ENCODE data around the gene ASB9.
"Not testable (repeated sequence)": the region's sequence is repeated elsewhere in the genome, so short reads cannot be mapped to it uniquely, and the experiment has no call there.

ASB9 gene

DNA sequence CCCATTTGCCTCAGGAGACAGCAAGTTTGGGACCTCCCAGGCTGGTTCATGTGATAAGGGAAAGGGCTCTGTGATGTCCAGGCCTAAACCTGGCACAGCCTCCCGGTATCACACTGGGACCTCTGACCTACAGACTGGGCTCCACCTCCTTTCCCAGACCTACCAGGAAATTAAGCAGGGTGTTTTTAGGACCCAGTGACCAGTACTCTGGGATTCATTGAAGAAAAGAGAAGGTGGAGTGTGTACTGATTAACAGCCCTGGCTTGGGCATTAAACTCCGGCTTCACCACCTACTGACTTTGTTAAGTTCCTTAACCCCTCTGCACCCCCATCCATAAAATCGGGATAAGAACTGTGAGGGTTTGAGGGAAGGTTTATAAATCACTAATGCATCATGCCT is 28.6 kb downstream of the ASB9 start:
- no peak for DNase-seq (ENCODE audit: low read depth)

DNA sequence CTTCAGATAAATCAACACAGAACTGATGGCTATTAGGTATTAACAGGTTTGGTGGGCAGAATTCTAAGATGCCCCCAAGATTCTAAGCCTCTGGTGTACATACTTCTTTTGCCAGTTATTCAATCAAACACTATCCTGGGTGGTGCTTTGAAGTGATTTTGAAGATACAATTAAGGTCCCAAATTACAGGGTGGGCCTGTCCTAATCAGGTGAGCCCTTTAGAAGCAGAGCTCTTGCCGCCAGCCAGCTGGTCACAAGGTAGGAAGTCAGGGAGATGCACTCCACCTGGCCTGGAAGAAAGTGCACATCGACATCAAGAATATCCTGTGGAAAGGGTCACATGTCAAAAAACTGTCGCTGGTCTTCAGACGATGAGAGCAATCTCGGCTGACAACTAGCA is 29.5 kb downstream of the ASB9 start:
- DNase-seq (ENCODE audit: low read depth) = no peak

DNA sequence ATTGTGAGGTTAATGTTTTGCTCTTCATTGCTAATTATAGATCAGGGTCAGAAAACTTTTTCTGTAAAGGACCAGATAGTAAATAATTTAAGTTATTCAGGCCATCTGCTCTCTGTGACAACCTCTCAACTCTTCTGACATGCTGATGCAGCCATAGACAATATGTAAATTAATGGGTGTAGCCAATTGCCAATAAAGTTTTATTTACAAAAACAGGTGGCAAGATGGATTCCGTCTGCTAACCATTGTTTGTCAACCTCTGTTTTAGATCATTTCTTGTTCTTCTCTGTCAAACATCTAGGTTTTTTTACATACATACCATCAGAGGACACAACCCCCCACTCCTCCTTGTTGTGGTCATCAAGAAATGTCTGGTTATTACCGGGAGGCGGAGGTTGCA is 33.7 kb downstream of the ASB9 start:
- no peak for DNase-seq (ENCODE audit: low read depth)

GRCh38 chrX:15235001-15235400 is 34.9 kb downstream of the ASB9 start:
- DNase-seq (ENCODE audit: low read depth) = no peak

GRCh38 chrX:15233416-15234015 is 36.4 kb downstream of the ASB9 start:
- no peak for DNase-seq (ENCODE audit: low read depth)

DNA sequence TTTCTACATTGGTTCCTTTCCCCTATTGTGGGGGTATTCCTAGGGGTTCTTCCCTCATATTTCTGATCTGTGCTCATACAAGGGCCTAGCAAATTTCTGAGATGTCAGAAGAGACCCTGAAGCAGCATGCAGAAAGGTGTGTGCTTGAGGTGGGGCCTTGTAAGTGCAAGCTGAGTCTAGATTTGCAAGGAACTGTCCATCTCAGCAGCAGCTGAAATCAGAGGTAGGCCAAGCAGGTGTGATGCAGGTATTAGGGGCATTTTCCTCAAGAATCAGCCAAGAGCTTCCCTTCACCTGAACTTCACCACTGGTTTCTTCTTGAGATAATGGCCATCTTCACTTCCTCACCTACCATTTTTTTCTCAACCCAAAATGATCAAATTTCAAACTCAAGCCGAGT is 45.1 kb downstream of the ASB9 start:
- no peak for DNase-seq (ENCODE audit: low read depth)

DNA sequence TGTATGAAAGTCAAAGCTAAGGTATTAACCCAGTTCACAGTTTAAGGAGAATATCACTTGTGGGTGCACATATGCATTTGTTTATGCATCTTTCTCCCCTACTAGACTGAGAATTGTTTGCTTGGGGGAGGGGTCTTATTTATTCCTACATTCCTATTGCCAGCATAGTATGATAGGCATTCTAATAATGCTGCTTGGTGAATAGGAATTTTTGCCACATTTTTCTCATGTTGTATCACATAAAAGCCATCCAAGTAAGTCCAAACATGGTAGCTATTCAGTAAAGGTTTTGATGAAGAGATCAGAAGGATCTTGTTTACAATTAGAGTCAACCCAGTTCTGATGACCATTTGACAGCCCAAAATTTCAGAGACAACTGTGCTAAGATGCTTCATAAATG is 48.6 kb downstream of the ASB9 start:
- DNase-seq (ENCODE audit: low read depth) = no peak

DNA sequence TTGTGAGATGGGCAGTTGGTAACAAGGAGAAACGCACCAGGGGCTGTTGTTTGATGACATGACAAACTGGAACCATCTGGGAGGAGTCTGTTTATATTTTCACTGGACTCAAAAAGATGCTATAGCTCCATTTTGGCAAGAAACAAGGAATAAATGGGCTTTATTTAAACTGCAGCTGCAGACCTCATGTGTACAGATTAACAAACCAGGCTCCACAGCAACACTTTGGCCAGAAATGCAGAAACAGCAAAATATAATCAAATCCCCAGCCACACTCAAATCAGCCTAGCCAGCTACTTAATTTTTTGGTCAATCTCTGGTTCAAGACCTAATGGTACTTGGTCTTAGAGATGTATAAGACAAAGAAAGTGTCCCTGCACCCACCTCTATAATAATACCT is 52.7 kb downstream of the ASB9 start:
- no peak for DNase-seq (ENCODE audit: low read depth)

DNA sequence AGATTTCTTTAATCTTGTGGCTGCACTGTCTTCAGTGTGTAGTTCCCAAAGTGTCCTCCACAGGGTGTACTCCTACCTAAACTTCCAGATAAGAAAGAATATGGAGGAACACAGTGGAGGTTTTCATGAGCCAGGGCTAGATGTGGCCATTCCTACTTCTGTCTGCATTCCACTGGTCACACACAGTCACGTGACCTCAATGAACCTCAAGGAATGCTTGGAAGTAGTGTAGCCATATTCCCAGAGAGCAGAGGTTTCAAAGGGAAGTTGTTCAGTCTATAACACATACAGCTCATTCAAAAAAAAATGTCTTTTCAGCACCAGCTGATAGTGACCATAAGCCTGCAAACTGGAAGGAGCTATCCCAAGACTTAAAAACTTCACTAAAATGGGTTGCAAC is 53.6 kb downstream of the ASB9 start:
- no peak for DNase-seq (ENCODE audit: low read depth)

DNA sequence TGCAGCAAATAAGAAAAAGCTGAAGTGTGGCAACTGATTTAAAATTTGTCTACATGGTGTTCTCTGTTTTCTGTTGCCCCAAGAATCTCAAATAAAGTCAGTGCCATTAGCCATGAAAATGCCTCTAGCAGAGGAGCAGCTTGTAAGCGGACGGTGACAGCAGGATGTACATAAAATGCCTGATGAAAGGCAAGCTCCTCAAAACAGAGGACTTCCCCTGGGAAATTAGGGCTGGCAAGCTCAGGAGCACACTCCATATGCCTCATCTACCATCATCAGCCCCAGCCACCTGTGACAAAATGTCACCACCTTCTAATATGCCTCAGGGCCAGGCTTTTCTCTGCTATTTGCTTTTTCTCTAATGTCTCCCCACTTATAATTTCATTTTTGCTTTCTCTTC is 54.5 kb downstream of the ASB9 start:
- DNase-seq (ENCODE audit: low read depth) = no peak

DNA sequence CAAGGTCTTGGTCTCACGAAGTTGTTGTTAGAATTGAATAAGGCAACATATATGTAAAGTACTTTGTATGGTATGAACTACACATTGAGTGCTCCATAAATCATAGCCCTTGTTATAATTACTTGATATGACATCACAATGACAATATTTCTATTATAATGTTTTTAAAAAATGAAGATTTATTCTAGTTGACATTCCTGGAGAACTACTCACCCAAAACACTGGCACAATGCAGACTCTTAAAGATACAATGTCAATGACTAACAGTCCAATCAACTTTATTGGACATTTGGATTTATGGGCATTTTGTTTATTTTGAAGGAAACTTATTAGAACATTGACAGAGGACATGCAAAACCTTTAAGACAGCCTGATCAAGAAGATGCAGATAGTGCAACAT is 55.3 kb downstream of the ASB9 start:
- DNase-seq (ENCODE audit: low read depth) = no peak

GRCh38 chrX:15209096-15209495 is 60.8 kb downstream of the ASB9 start:
- no peak for DNase-seq (ENCODE audit: low read depth)

GRCh38 chrX:15207994-15208393 is 61.9 kb downstream of the ASB9 start:
- no peak for DNase-seq (ENCODE audit: low read depth)

DNA sequence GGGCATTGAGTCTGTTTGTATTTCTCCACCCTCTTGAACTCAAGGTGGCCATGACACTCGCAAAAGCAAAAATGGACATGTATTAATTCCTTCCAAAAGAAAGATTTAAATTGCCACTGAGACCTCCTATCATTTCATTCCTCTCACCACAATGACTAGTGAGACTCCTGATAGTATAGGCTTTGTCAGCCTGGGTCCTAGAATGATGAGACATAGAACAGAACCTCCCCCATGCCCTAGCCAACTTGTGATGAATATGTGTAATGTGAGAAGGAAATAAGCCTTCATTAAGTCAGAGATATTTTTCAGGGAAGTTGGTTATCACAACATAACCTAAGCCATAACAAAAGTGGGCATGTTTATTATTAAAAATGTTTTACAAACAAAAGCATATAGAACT is 62.5 kb downstream of the ASB9 start:
- no peak for DNase-seq (ENCODE audit: low read depth)

GRCh38 chrX:15206306-15206705 is 63.6 kb downstream of the ASB9 start:
- DNase-seq (ENCODE audit: low read depth) = no peak

DNA sequence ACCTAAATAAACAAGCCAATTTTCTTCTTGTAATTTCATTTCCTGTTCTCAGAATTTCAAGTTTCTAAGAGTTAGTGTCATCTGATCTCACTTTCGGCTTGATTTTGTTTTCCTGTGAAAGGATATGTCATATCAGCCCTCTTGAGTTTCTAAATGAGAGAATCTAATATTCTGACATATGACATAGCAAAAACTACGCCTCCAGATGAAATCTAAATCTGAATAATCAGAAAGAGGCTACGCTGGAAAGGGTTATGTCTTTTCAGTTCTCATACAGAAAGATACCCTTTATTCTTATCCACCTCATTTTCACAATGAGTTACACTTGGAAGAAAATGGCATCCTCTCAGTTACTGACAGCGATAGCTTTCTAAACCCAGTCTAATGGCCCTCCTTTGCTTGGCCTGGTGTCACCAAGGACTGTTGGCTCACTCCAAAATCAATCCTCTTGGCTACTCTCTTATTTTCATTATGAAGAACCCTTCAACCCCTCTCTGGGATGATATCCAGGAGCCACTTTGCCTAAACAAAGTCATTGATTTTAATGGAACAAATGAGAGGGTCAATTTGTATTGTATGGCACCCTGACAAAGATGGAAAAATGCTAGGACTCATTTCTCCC is 65.6 kb downstream of the ASB9 start:
- no peak for DNase-seq (ENCODE audit: low read depth)

DNA sequence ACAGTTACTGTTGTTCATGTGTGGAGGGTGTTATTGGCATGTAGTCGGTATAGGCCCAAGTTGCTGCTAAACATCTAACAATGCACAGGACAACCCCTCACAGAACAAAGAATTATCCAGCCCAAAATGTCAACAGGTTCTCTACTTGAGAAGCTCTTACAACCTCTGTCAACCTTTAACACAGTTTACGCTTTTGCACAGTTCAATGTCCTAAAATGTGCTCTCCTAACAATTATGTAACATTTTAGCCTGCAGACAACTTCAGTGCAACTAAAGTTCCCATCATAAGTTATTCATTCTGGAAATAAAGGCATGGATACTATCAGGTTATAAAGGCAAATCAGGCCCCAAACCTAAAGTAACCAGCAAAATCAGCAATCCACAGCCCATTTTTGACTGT is 66.2 kb downstream of the ASB9 start:
- DNase-seq (ENCODE audit: low read depth) = no peak

GRCh38 chrX:15202454-15203177 is 67.3 kb downstream of the ASB9 start:
- no peak for DNase-seq (ENCODE audit: low read depth)

DNA sequence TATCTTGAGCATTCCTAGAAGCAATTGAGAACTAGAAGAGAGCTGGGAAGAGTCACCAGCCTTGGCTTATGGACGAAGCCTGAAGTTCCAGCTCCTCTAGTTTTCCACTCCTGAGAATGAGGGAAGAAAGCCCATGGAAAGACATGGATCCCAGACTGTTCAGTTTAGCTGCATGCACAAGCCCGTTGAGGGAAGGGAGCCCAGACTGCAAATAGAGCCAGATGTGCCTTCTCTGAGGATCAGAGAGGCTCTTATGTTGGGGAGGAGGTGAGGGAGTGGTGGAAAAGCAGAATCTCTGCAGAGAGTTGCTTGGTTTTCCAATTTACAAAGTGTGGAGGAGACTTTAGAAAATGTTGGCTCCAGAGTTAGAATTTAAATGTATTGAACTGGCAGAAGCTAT is 69.0 kb downstream of the ASB9 start:
- DNase-seq (ENCODE audit: low read depth) = no peak

- not testable (repeated sequence) for DNase-seq (ENCODE audit: low read depth)
These were observed 71.2 kb downstream of the ASB9 start for GRCh38 chrX:15198608-15199202.

DNA sequence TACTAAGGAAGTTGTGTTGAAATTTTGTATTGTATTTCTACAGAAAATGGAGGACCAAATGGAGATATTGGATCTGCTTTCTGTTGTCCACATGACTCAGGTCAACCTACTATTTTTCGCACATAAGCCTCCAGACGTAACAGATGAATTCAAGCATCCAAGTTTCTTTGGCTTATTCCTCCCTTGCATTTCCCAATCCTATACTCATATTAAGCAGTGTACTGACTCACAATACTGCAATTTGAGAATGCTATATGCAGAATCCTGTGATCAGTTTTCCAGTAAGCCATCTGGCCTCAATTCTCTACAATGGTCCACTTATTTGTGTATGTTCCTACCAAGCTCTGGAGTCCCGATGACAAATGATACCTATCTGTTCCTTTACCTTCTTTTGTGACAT is 75.7 kb downstream of the ASB9 start:
- no peak for DNase-seq (ENCODE audit: low read depth)
